Pancreas (tissue), 10 donors: Measurements from ENCODE around the gene PCLO. TPM values are rescaled to one million over a fixed set of nuclear protein-coding genes. Genes with fewer than 3 reads are reported as not detected.
A peak's percentile ranks its signal among the peaks of the same experiment; 100 is the strongest.

Experiments
- ATAC-seq, 4 donors: fragments of 200-7000 bp; cut with Tn5 transposase; one replicate each; pipeline versions ENCODE4 v1.8.0 to v1.9.1; 2020; ENCODE audit warnings: mild to moderate bottlenecking in 4 of 4, moderate library complexity in 4 of 4
- DNase-seq, 6 donors: peaks; one replicate each; pipeline ENCODE4 v3.0.0-alpha.2; 2020
- FAIRE-seq: peaks from 2 replicates; lab custom pipeline; 2012; peaks lifted over from hg19 to GRCh38; lab: Jason Lieb, UNC
- H3K27ac ChIP-seq, 4 donors: fragments of 200-600 bp; sonication (generic); 1 replicate in 3 of 4; 2 replicates in 1 of 4; pipeline versions ENCODE4 v1.5.0 to v1.8.0; 2020
- H3K27me3 ChIP-seq, 4 donors: fragments of 200-600 bp; one replicate each; pipeline ENCODE4 v1.8.0; 2021
- H3K36me3 ChIP-seq, 3 donors: fragments of 200-600 bp; sonication (generic) in 1 of 3; one replicate each; pipeline versions ENCODE4 v1.5.0 to v1.8.0; 2020 to 2021
- H3K4me1 ChIP-seq, 3 donors: fragments of 200-600 bp; one replicate each; pipeline ENCODE4 v1.8.0; 2021
- H3K4me3 ChIP-seq, 4 donors: fragments of 200-600 bp; sonication (generic) in 2 of 4; one replicate each; pipeline versions ENCODE4 v1.5.0 to v1.8.0; 2020 to 2021
- H3K9me3 ChIP-seq, 4 donors: fragments of 200-600 bp; one replicate each; pipeline ENCODE4 v1.8.0; 2021
- WGBS, 2 donors: extraction: QIAGEN DNeasy Blood & Tissue Kit; methylation state at CpG; one replicate each; pipeline ENCODE4 v1.1.7; 2013; 5-methylcytosine and 5-hydroxymethylcytosine counted together
- intact Hi-C, 3 donors: fragments of 100-400 bp; cut with DNase I; formaldehyde crosslinking; loops; one replicate each; pipeline versions ENCODE4 v1.11.1 to v1.14.2; 2022
- polyA plus RNA-seq, 2 donors: library from polyadenylated mRNA; stranded (reverse); fragments of 200-250 nt; gene quantifications; one replicate each; pipeline ENCODE4 v1.2.3, GENCODE V29; 2013
- total RNA-seq, 6 donors: library from RNA; stranded (reverse); fragmentation: NEBNext Ultra II Directional in 4 of 6; extraction: Animal tissue kit (Norgen Biotek cat#: 25700) in 4 of 6; gene quantifications; one replicate each; pipeline versions ENCODE4 v1.2.1 to v1.2.4, GENCODE V29; 2021 to 2023
- TF ChIP-seq, protein P1 (sequence below), 4 donors: fragments of 200-600 bp; sonication (generic) in 3 of 4; IDR thresholded peaks; one replicate each; pipeline versions ENCODE4 v1.5.0 to v1.8.0; 2021; ENCODE audit warnings: antibody characterized with exemption in 4 of 4
- donor health status: healthy with polysubstance abuse.
- donor health status: DM: no; HTN: no; CAD: no; lungs with moderate emphysema.
- donor health status: DM: no; HTN: no; CAD: no.
- donor health status: control.
- donor health status: control.
- donor health status: Bipolar disorder and iron deficiency.
- donor health status: DM: yes; HTN: yes; CAD: no.
- donor health status: DM: no; HTN: no; CAD: no.
- donor health status: DM: no; HTN: no; CAD: no.
- donor health status: DM: yes; HTN: yes; CAD: no.

PCLO gene
- total and polyA plus RNA-seq, 8 donors = 1.9 to 5.6 (median 4.6) TPM

DNA sequence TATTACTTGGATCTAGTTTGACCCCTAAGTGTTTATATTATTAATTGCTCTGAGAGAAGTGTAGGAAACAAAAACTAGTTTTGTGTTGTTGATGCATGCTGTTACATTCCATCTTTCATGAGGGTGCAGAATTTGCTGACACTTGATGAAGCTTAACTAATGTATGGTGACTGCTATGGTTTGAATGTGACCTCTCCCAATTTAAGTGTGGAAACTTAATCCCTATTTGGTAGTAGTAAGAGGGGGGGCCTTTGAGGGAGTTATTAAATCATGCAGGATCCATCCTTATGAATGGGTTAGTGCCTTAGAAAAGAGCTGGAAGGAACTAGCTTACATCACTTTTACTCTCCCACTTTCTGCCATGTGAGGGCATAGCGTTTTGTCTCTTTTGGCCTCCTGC, 142.5 kb downstream of the PCLO start:
- DNase-seq (no peak), ATAC-seq (no peak), FAIRE-seq (no peak)
- Histone ChIP-seq H3K4me1 (no peaks in the 10 kb centered on the region), H3K27ac (no peak overlapping the region), H3K4me3 (no peak overlapping the region), H3K9me3 (no peaks in the 10 kb centered on the region), H3K27me3 (no peaks in the 10 kb centered on the region), H3K36me3 (no peaks in the 10 kb centered on the region)
- TF ChIP-seq, protein P1, sequence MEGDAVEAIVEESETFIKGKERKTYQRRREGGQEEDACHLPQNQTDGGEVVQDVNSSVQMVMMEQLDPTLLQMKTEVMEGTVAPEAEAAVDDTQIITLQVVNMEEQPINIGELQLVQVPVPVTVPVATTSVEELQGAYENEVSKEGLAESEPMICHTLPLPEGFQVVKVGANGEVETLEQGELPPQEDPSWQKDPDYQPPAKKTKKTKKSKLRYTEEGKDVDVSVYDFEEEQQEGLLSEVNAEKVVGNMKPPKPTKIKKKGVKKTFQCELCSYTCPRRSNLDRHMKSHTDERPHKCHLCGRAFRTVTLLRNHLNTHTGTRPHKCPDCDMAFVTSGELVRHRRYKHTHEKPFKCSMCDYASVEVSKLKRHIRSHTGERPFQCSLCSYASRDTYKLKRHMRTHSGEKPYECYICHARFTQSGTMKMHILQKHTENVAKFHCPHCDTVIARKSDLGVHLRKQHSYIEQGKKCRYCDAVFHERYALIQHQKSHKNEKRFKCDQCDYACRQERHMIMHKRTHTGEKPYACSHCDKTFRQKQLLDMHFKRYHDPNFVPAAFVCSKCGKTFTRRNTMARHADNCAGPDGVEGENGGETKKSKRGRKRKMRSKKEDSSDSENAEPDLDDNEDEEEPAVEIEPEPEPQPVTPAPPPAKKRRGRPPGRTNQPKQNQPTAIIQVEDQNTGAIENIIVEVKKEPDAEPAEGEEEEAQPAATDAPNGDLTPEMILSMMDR (IDR thresholded peaks at IDR 0.05) = no peak
- WGBS, 2 donors = 77 to 80% methylated on average over 1 of the region's 1 CpG
- intact Hi-C loops = no loop called here

DNA sequence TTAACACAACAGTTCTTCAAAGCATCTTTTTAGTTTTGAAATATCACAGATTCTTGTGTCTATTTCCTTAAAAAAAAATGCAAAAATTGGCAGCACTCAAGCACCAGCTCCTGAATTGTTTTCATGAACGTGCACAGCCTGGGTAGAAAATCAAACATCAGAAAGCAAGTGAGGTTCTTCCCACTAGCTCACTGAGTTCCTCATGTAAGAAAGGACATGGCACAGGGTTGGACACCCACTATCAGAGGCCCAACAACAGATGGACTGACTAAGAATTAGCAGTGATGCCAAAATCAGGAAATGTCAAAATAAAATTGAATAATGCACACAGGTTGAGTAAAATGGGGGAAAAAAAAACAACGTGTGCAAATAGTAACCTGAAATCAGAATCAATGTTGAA, 146.8 kb downstream of the PCLO start:
- 32 to 36% methylated on average over 2 of the region's 2 CpGs for WGBS, 2 donors
- H3K36me3 ChIP-seq = no peaks in the 10 kb centered on the region
- ATAC-seq = peak in 2 of 4 donors; percentile 44 to 49
- DNase-seq = no peak
- H3K4me3 ChIP-seq = no peak overlapping the region
- H3K27ac ChIP-seq = no peak overlapping the region
- no peak for FAIRE-seq
- H3K9me3 ChIP-seq = no peaks in the 10 kb centered on the region
- intact Hi-C loops = no loop called here
- H3K27me3 ChIP-seq = no peaks in the 10 kb centered on the region
- TF ChIP-seq, protein P1 (IDR thresholded peaks at IDR 0.05) = no peak
- H3K4me1 ChIP-seq = no peaks in the 10 kb centered on the region

DNA sequence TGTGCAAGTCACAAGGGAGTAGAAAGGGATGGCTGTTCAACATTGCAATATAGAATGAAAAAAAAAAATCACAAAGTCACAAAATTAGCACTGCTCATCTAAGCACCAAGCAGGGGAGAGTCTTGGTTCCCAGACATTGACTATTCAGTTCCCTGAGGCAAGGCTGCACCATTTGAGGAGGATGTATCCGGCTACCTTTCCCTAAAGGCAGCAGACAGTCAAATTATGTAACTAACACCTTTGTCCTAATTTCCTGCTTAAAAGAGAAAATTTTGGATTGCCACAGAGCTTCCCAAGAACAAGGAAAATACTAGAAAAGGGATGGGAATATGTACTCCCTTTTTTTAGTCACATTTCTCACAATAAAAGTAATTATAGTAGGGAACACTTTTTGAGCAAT, 148.1 kb downstream of the PCLO start:
- Histone ChIP-seq H3K36me3 (no peaks in the 10 kb centered on the region), H3K27me3 (no peaks in the 10 kb centered on the region), H3K4me3 (no peak overlapping the region), H3K4me1 (no peaks in the 10 kb centered on the region), H3K9me3 (no peaks in the 10 kb centered on the region), H3K27ac (no peak overlapping the region)
- DNase-seq = no peak
- no peak for ATAC-seq
- WGBS, 2 donors = 94 to 95% methylated on average over 1 of the region's 1 CpG
- FAIRE-seq = no peak
- TF ChIP-seq, protein P1 (IDR thresholded peaks at IDR 0.05) = no peak
- intact Hi-C loops = no loop called here

DNA sequence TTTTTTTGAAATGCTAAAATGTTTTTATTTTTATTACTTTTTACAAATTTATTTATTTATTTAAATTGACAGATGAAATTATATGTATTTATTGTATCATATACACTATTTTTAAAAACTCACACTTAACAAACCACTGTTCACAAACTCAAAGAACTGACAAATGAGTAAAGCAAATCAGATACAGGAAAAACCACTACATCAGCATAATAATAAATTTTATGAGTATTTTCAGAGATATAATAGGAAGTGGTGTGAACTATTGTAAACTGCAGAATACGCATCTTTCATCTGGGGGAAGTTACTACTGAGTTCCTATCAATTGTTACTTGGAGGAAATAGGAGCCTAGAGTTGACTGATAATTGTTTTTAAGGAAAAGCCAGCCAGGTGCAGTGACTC, 150.7 kb downstream of the PCLO start:
- no peaks in the 10 kb centered on the region for H3K9me3 ChIP-seq
- DNase-seq (no peak), ATAC-seq (no peak), FAIRE-seq (peak; percentile 60)
- H3K27ac ChIP-seq = no peak overlapping the region
- intact Hi-C loops = no loop called here
- TF ChIP-seq, protein P1 (IDR thresholded peaks at IDR 0.05) = no peak
- H3K36me3 ChIP-seq = no peaks in the 10 kb centered on the region
- H3K27me3 ChIP-seq = no peaks in the 10 kb centered on the region
- no peaks in the 10 kb centered on the region for H3K4me1 ChIP-seq
- WGBS, 2 donors = 87 to 96% methylated on average over 1 of the region's 1 CpG
- H3K4me3 ChIP-seq = no peak overlapping the region

DNA sequence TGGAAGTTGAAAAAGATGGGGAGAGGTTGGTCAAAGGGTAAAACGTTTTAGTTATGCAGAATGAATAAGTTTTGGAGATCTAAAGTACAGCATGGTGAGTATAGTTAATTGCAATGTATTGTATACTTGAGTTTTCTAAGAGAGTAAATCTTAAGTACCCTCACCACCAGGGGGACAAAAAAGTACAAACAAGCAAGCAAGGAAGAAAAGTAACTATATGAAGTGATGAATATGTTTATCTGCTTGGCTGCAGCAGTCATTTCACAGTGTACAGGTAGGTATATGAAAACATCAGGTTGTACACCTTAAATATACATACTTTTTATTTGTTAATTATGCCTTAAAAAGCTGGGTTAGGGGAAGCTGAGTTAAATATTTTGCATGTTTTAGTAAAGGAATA, 157.3 kb downstream of the PCLO start:
- 10 to 22% methylated on average over 1 of the region's 1 CpG for WGBS, 2 donors
- TF ChIP-seq, protein P1 (IDR thresholded peaks at IDR 0.05) = no peak
- Histone ChIP-seq H3K4me1 (no peaks in the 10 kb centered on the region), H3K9me3 (no peaks in the 10 kb centered on the region), H3K27me3 (no peaks in the 10 kb centered on the region), H3K4me3 (no peak overlapping the region), H3K36me3 (no peaks in the 10 kb centered on the region), H3K27ac (no peak overlapping the region)
- FAIRE-seq (no peak), DNase-seq (no peak), ATAC-seq (no peak)
- intact Hi-C loops = no loop called here
